ENCODE measurements around the gene HS2ST1.

DNA sequence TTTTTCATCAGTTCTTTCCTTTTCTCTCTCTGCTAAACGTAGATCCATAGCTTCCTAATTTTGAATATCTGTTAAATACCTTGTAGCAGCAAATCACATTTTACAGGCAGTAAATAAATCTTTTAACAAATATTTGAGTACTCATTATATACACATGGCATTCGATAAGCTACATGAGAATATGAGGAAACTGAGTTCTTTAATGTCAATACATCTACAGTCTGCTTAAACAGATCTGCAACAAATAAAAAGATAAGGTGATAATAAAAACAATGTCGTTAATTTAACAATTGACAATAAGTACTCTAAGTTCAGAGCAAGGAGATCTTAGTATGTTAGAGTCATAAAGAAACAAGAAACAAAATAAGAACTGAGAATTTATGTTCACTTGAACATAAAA is 43.4 kb upstream of the HS2ST1 start:
- TF ChIP-seq, protein P1, sequence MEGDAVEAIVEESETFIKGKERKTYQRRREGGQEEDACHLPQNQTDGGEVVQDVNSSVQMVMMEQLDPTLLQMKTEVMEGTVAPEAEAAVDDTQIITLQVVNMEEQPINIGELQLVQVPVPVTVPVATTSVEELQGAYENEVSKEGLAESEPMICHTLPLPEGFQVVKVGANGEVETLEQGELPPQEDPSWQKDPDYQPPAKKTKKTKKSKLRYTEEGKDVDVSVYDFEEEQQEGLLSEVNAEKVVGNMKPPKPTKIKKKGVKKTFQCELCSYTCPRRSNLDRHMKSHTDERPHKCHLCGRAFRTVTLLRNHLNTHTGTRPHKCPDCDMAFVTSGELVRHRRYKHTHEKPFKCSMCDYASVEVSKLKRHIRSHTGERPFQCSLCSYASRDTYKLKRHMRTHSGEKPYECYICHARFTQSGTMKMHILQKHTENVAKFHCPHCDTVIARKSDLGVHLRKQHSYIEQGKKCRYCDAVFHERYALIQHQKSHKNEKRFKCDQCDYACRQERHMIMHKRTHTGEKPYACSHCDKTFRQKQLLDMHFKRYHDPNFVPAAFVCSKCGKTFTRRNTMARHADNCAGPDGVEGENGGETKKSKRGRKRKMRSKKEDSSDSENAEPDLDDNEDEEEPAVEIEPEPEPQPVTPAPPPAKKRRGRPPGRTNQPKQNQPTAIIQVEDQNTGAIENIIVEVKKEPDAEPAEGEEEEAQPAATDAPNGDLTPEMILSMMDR (IDR thresholded peaks at IDR 0.05; ENCODE audit: low read depth, low read length), result no peak
- TF ChIP-seq POLR2A (IDR thresholded peaks at IDR 0.05; ENCODE audit: extremely low read depth, insufficient read length), result no peak

All from NB4 (cell line).